Lung (tissue), 12 donors: ENCODE data around the gene ALG12. TPM values are rescaled to one million over a fixed set of nuclear protein-coding genes. Genes with fewer than 3 reads are reported as not detected.
"Not testable (repeated sequence)": the region's sequence is repeated elsewhere in the genome, so short reads cannot be mapped to it uniquely, and the experiment has no call there.

Source experiments
- ATAC-seq: fragments of 200-7000 bp; cut with Tn5 transposase; one replicate; pipeline ENCODE4 v1.9.1; 2020; ENCODE audit warnings: moderate number of reproducible peaks; ENCODE audit not compliant: insufficient read depth, low FRiP score
- DNase-seq, 3 donors: peaks; one replicate each; pipeline ENCODE4 v3.0.0-alpha.2; 2013 to 2017
- H3K27ac ChIP-seq, 2 donors: one replicate each; pipeline ENCODE4 v1.5.1; 2013; ENCODE audit warnings: mild to moderate bottlenecking in 2 of 2, moderate library complexity in 2 of 2, control low read depth in 1 of 2, inconsistent platforms in 1 of 2, low read depth in 1 of 2, low read length in 1 of 2
- H3K27me3 ChIP-seq, 3 donors: one replicate each; pipeline ENCODE4 v1.5.1; 2013; ENCODE audit warnings: low read length in 2 of 3; ENCODE audit not compliant: control insufficient read depth in 3 of 3, insufficient read depth in 3 of 3
- H3K36me3 ChIP-seq, 4 donors: one replicate each; pipeline ENCODE4 v1.5.1; 2013; ENCODE audit warnings: low read length in 4 of 4, mild to moderate bottlenecking in 1 of 4, moderate library complexity in 1 of 4; ENCODE audit not compliant: control insufficient read depth in 4 of 4, insufficient read depth in 4 of 4
- H3K4me1 ChIP-seq, 5 donors: one replicate each; pipeline ENCODE4 v1.5.1; 2013; ENCODE audit warnings: low read length in 5 of 5, mild to moderate bottlenecking in 2 of 5, moderate library complexity in 1 of 5; ENCODE audit not compliant: control insufficient read depth in 5 of 5, insufficient read depth in 5 of 5
- H3K4me3 ChIP-seq: one replicate; pipeline ENCODE4 v1.5.1; 2013; ENCODE audit warnings: mild to moderate bottlenecking, control low read depth, moderate library complexity
- H3K9ac ChIP-seq, 2 donors: one replicate each; pipeline ENCODE4 v1.5.1; 2013; ENCODE audit warnings: low read length in 2 of 2, control low read depth in 1 of 2; ENCODE audit not compliant: insufficient read depth in 1 of 2
- H3K9me3 ChIP-seq, 4 donors: one replicate each; pipeline ENCODE4 v1.5.1; 2013; ENCODE audit warnings: low read length in 3 of 4, mild to moderate bottlenecking in 1 of 4, moderate library complexity in 1 of 4; ENCODE audit not compliant: control insufficient read depth in 4 of 4, insufficient read depth in 3 of 4
- WGBS, 2 donors: extraction: QIAGEN DNeasy Blood & Tissue Kit; methylation state at CpG; one replicate each; pipeline ENCODE4 v1.1.7; 2013; 5-methylcytosine and 5-hydroxymethylcytosine counted together
- polyA plus RNA-seq, 2 donors: library from polyadenylated mRNA; stranded (reverse); fragments of 200-250 nt; gene quantifications; one replicate each; pipeline ENCODE4 v1.2.1, GENCODE V29; 2013
- total RNA-seq, 2 donors: library from RNA; depleted of rRNA in 1 of 2; stranded (reverse); fragments of >200 nt in 1 of 2; gene quantifications; one replicate each; pipeline ENCODE4 v1.2.1, GENCODE V29; 2014 to 2021
- TF ChIP-seq, protein P1 (sequence below): IDR thresholded peaks from 2 replicates; pipeline ENCODE4 v1.5.1; 2012; ENCODE audit warnings: mild to moderate bottlenecking; ENCODE audit errors: control extremely low read depth, extremely low read depth
- donor health status: control.
- donor health status: control.
- donor health status: Bipolar disorder and iron deficiency.
- donor health status: healthy.
- donor health status: DM: yes; HTN: yes; CAD: no.

ALG12 gene
- total and polyA plus RNA-seq, 4 donors = 13.6 to 33.9 (median 16.6) TPM

DNA sequence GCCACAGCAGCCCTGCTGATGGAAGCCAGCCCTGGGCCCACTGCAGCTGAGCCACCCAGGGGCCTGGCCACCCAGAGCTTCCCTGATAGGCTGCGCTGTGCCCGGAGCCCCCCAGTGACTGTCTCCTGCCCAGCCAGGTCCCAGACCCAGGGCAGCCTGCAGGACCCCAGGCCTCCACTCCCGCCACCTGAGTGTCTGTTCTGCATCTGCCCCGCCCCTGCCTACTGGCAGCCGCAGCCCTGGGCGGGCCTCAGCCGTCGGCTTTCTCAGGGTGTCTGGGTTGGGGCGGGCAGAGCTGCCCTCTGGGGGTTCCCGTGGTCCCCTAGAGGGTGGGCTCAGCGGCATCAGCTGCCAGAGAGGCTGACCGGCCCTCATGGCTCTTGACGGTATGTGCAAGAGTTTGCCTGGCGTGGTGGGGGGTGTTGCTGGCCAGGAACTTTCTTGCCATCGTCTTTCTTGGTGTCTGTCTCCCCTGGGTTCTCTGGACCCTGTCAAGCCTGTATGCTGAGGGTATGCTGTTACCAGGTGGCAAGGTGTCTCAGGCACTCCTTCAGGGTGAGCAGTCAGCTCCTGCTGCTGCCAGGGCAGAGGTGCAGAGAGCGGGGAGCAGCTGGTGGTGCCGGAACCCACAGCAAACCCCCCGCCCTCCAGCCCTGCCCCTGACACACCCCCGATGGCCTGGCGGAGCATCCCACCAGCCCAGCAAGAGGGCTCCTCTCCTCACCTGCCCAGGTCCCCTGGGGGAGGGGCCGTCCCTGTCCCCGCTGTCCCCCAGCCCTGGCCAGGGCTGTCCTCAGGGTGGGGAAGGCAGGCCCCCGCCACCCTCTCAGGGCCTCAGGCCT is 30.1 kb upstream of the ALG12 start:
- TF ChIP-seq, protein P1, sequence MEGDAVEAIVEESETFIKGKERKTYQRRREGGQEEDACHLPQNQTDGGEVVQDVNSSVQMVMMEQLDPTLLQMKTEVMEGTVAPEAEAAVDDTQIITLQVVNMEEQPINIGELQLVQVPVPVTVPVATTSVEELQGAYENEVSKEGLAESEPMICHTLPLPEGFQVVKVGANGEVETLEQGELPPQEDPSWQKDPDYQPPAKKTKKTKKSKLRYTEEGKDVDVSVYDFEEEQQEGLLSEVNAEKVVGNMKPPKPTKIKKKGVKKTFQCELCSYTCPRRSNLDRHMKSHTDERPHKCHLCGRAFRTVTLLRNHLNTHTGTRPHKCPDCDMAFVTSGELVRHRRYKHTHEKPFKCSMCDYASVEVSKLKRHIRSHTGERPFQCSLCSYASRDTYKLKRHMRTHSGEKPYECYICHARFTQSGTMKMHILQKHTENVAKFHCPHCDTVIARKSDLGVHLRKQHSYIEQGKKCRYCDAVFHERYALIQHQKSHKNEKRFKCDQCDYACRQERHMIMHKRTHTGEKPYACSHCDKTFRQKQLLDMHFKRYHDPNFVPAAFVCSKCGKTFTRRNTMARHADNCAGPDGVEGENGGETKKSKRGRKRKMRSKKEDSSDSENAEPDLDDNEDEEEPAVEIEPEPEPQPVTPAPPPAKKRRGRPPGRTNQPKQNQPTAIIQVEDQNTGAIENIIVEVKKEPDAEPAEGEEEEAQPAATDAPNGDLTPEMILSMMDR = no peak
- Histone ChIP-seq H3K9ac (peak overlapping the region in 1 of 2 donors; percentile 25), H3K27me3 (no peaks in the 10 kb centered on the region), H3K4me3 (peak overlapping the region; percentile 13), H3K36me3 (no peaks in the 10 kb centered on the region), H3K9me3 (no peaks in the 10 kb centered on the region), H3K27ac (peak overlapping the region in 1 of 2 donors; percentile 93), H3K4me1 (peaks cover 0 to 46% (median 12%) of the 10 kb centered on the region in 5 donors)
- WGBS, 2 donors = 78 to 79% methylated on average over 20 to 23 of the region's 23 CpGs
- ATAC-seq (no peak), DNase-seq (no peak)

DNA sequence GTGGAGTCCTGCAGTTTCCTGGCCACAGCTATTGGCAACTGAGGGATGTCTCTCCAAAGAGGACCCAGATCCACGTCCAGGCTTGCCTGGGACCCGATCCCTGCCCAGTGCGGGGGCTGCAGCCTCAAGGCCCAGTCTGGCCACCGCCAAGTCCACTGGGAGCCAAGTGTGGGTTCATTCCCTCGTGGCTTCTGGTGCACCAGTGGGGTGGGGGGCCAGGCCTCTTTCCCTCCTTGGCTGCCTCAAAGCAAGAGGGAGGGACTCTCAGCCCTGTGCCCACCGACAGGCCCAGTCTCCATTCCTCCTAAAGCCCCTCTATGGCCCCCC is 29.0 kb upstream of the ALG12 start:
- 81 to 88% methylated on average over 6 of the region's 6 CpGs for whole genome bisulfite sequencing, 2 donors
- TF ChIP-seq, protein P1 = no peak
- ATAC-seq (no peak), DNase-seq (no peak)
- Histone ChIP-seq H3K27me3 (no peaks in the 10 kb centered on the region), H3K36me3 (no peaks in the 10 kb centered on the region), H3K9me3 (no peaks in the 10 kb centered on the region), H3K4me1 (peaks cover 0 to 37% (median 8%) of the 10 kb centered on the region in 5 donors), H3K27ac (peak overlapping the region in 1 of 2 donors; percentile 93), H3K9ac (no peak overlapping the region), H3K4me3 (no peak overlapping the region)

GRCh38 chr22:49946612-49947295 is 28.5 kb upstream of the ALG12 start:
- H3K9me3 ChIP-seq = no peaks in the 10 kb centered on the region
- no peaks in the 10 kb centered on the region for H3K27me3 ChIP-seq
- no peak overlapping the region for H3K9ac ChIP-seq
- peaks cover 0 to 32% (median 8%) of the 10 kb centered on the region in 5 donors for H3K4me1 ChIP-seq
- peak overlapping the region in 1 of 2 donors; percentile 93 for H3K27ac ChIP-seq
- TF ChIP-seq, protein P1 = no peak
- H3K36me3 ChIP-seq = no peaks in the 10 kb centered on the region
- no peak overlapping the region for H3K4me3 ChIP-seq
- no peak for ATAC-seq
- DNase-seq = no peak
- 82 to 92% methylated on average over 17 of the region's 17 CpGs for WGBS, 2 donors

GRCh38 chr22:49945042-49945794 is 27.0 kb upstream of the ALG12 start:
- not testable (repeated sequence) for H3K36me3 ChIP-seq, H3K27me3 ChIP-seq, ATAC-seq, H3K9ac ChIP-seq, H3K27ac ChIP-seq, H3K9me3 ChIP-seq, H3K4me3 ChIP-seq, DNase-seq
- H3K4me1 ChIP-seq = peaks cover 0 to 29% (median 4%) of the 10 kb centered on the region in 5 donors
- 74 to 82% methylated on average over 17 of the region's 17 CpGs for WGBS, 2 donors
